T-helper 1 cell treated with Interleukin-12 subunit alpha and Interleukin-12 subunit beta and Interleukin-4 antibody, amounts not matched to agents 30 μg/mL and 1 μg/mL, for 36 hours (primary cell): ENCODE results near the gene CAMP.

Source experiments
- H3K27ac Mint-ChIP-seq: one replicate; pipeline ENCODE4 v1.8.0; 2021; ENCODE audit warnings: mild to moderate bottlenecking, mixed read lengths
- H3K27me3 Mint-ChIP-seq: one replicate; pipeline ENCODE4 v1.8.0; 2021; ENCODE audit warnings: low read depth, mixed read lengths
- H3K36me3 Mint-ChIP-seq: one replicate; pipeline ENCODE4 v1.8.0; 2021; ENCODE audit warnings: low read depth, mixed read lengths
- H3K4me1 Mint-ChIP-seq: one replicate; pipeline ENCODE4 v1.8.0; 2021; ENCODE audit warnings: low read depth, mixed read lengths
- H3K4me3 Mint-ChIP-seq: one replicate; pipeline ENCODE4 v1.8.0; 2021; ENCODE audit warnings: mild to moderate bottlenecking, moderate library complexity, mixed read lengths
- H3K9me3 Mint-ChIP-seq: one replicate; pipeline ENCODE4 v1.8.0; 2021; ENCODE audit warnings: mixed read lengths

Gene CAMP

DNA sequence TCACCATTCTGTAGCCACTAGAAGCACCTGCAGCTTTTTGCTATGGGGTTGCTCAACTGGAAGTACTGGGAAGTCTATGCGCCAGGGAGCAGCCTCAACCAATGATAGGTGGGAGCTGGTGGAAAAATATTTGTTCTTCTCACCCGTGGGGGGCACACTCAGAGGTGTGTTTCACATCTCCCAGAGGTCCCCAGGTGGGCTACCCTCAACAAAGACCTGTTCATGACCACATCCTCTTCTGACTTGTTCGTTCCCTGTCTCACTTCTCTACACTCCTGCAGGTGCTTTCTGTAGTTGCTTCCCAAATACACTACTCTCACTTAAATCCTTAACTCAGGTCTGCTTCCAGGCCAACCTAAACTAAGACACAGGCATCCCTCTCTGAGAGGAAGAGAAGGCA, 3.6 kb downstream of the CAMP start:
- no peak overlapping the region for H3K27ac Mint-ChIP-seq
- no peaks in the 10 kb centered on the region for H3K4me1 Mint-ChIP-seq

DNA sequence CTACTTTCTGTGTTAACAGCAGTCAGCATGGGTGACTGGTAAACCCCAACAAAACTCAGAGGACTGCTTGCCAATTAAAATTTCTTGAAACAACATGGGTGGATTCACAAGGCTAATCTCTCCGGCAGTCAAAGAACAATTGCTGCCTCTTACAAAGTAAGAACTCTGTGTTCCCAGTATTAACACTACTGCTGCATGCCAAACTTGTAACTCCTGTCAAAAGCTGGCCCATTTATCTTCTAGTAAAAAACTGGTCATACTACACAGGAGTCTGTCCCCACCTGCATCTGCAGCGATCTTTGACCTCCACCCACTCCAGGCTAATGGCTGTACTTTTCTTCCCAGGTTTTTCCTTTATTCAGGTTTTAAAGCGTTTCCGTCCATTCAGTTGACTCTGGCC, 8.9 kb downstream of the CAMP start:
- no peak overlapping the region for H3K27ac Mint-ChIP-seq
- H3K36me3 Mint-ChIP-seq: no peaks in the 10 kb centered on the region
- no peak overlapping the region for H3K4me3 Mint-ChIP-seq
- no peaks in the 10 kb centered on the region for H3K9me3 Mint-ChIP-seq
- H3K4me1 Mint-ChIP-seq: peaks cover 3% of the 10 kb centered on the region
- peaks cover 4% of the 10 kb centered on the region for H3K27me3 Mint-ChIP-seq

More for the DNA sequence above, 3.6 kb downstream of the CAMP start:
- H3K4me3 Mint-ChIP-seq: no peak overlapping the region
- no peaks in the 10 kb centered on the region for H3K36me3 Mint-ChIP-seq
- no peaks in the 10 kb centered on the region for H3K27me3 Mint-ChIP-seq
- no peaks in the 10 kb centered on the region for H3K9me3 Mint-ChIP-seq

DNA sequence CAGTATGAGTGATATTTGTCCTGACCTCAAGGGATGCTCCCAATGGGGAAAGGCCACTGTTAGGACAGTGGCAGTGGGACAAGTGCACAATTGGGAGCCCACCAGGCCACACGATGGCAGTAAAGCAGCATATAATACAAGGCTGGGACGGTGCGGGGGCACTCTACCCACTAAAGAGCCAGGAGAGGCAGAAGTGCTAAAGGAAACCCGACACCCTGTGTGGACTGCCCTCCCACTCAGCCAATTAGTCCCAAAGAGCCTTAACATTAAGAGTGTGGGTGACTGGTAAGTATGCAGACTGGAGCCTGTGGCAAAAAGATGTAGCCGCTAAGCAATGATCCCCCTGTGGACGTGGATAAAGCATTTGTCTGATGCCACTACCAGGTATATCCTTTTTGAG, 9.4 kb downstream of the CAMP start:
- H3K27ac Mint-ChIP-seq: no peak overlapping the region
- no peaks in the 10 kb centered on the region for H3K36me3 Mint-ChIP-seq
- H3K4me1 Mint-ChIP-seq: peaks cover 3% of the 10 kb centered on the region
- H3K27me3 Mint-ChIP-seq: peaks cover 4% of the 10 kb centered on the region
- no peaks in the 10 kb centered on the region for H3K9me3 Mint-ChIP-seq
- H3K4me3 Mint-ChIP-seq: no peak overlapping the region

DNA sequence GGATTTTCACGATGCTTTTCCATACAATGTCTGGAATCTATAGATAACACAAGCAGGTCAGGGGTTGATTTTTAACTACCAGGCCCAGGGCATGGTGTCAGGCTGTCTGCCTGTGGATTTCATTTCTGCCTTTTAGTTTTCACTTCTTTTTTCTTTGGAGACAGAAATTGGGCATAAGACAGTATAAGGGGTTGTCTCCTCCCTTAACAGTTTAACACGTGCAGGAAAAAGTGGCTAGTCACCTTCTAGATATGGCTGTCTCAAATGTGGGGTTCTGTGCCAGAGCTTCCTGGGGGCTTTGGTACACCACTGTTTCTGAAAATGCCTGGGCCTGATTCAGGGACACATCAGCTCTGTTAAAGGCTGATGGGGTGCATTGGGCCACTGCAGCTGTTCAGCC, 10.2 kb downstream of the CAMP start:
- Mint-ChIP-seq H3K4me3 (no peak overlapping the region), H3K36me3 (no peaks in the 10 kb centered on the region), H3K27me3 (peaks cover 4% of the 10 kb centered on the region), H3K27ac (no peak overlapping the region), H3K9me3 (no peaks in the 10 kb centered on the region), H3K4me1 (peaks cover 3% of the 10 kb centered on the region)

DNA sequence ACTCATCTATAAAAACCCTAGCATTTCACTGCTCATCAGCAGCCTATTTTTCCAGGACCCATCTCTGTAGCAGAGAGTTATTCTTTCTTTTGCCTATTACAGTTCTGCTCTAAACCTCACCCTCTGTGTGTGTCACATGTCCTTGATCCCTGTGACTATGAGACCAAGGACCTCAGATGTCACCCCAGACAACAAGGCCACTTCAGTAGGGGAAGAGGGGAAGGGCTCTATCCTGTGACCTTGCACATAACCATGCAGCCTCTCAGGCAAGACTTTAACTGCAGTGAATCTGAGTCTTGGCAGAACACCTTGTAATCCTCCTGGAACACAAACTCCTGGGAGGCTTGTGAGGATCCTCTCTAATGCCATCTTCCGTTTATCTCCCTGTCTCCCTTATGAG, 13.2 kb downstream of the CAMP start:
- Mint-ChIP-seq H3K4me1 (peaks cover 7% of the 10 kb centered on the region), H3K36me3 (no peaks in the 10 kb centered on the region), H3K4me3 (no peak overlapping the region), H3K9me3 (no peaks in the 10 kb centered on the region), H3K27ac (no peak overlapping the region), H3K27me3 (peaks cover 4% of the 10 kb centered on the region)

DNA sequence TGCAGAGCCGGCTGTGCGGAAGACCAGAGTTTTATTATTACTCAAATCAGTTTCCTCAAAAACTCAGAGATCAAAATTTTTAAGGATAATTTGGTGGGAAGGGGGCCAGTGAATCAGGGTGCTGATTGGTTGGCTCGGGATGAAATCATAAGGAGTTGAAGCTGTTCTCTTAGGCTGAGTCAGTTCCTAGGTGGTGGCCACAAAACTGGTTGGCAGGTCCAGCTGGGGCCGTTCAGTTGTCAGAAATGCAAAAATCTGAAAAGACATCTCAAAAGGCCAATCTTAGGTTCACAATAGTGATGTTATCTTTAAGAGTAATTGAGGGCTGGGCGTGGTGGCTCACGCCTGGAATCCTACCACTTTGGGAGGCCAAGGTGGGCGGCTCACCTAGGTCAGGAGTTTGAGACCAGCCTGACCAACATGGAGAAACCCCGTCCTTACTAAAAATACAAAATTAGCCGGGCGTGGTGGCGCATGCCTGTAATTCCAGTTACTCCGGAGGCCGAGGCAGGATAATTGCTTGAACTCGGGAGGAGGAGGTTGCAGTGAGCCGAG, 15.3 kb downstream of the CAMP start:
- peaks cover 8% of the 10 kb centered on the region for H3K4me1 Mint-ChIP-seq
- H3K9me3 Mint-ChIP-seq: no peaks in the 10 kb centered on the region
- H3K27me3 Mint-ChIP-seq: no peaks in the 10 kb centered on the region
- no peak overlapping the region for H3K27ac Mint-ChIP-seq
- no peak overlapping the region for H3K4me3 Mint-ChIP-seq
- H3K36me3 Mint-ChIP-seq: no peaks in the 10 kb centered on the region

DNA sequence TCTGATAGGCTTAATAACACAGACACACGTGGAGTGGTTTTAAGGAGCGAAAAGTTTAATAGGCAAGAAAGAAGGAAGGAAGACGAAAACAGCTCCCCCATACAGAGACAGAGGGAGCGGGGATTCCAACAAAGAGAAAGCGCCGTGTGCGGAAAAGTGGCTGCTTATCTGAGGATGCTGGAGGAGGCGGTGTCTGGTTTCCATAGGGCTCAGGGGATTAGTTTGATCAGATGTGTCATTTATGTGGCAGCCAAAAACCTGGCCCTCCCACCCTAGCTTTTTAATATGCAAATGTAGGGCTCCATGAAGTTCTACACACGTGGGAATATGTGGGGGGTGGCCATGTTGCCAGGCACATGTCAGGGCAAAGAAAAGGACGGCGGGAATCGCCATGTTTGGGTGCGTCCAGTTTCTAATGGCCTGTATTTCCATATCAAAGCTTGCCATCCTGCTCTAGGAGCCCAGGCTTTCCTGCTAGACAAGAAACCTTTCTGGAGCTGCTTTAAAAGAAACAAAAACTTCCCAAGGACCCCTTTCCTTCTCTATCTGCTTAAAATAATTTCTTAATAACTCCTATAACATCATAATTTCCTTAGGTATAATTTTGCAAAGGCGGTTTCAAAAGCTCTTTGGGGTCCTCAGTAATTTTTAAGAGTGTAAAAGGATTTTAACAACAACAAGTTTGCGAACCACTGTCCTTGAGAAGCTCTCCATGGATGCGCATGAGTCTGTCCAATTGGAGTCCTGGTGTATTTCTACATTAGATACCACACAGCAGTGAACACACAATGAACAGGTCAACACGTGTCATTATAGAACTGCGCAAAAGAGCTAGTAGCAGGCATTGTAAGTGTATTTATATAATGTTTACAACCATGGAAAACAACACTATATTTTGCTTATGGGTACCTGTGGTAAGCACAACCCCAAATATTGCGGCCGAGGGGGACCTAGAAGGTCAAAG, 17.0 kb downstream of the CAMP start:
- no peaks in the 10 kb centered on the region for H3K27me3 Mint-ChIP-seq

DNA sequence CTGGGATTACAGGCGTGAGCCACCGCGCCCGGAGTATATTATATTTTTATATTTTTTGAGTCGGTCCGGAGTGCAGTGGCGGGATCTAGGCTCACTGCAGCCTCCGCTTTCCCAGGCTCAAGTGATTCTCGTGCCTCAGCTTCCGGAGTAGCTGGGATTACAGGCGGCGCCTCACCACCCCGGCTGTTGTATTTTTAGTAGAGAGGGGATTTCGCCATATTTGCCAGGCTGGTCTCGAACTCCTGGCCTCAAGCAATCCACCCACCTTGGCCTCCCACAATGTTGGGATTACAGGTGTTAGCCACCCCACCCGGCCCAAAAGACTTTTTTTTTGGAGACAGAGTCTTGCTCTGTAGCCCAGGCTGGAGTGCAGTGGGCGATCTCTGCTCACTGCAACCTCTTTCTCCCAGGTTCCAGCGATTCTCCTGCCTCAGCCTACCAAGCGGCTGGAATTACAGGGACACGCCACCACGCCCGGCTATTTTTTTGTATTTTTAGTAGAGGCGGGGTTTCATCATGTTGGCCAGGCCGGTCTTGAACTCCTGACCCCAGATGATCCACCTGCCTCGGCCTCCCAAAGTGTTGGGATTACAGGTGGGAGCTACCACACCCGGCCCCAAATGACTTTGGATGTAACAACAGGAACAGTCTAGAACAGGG, 18.6 kb downstream of the CAMP start:
- no peaks in the 10 kb centered on the region for H3K27me3 Mint-ChIP-seq

More for the DNA sequence above, 17.0 kb downstream of the CAMP start:
- Mint-ChIP-seq H3K4me1 (peaks cover 12% of the 10 kb centered on the region), H3K36me3 (peaks cover 2% of the 10 kb centered on the region), H3K27ac (peak overlapping the region; percentile 92), H3K9me3 (no peaks in the 10 kb centered on the region), H3K4me3 (peak overlapping the region; percentile 89)

DNA sequence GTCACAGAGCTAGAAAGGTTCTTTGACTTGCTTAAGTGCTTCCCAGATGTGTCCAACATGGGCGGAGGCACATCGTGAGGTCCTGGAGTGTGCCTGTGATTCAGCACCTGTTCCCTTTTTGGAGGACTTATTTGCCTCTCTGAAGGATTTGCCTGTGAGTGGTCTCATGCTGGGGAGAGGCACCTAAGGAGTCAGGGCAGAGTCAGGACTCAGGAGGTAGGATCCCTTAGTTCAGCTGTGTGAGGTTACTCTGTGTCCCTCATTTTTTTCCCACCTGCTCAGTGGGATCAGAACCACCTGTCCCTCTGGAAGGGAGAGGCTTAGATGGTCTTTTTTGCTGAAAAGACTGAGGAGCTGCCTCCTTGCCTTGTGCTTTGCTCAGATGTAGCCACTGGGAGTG, 20.6 kb downstream of the CAMP start:
- Mint-ChIP-seq H3K4me3 (no peak overlapping the region), H3K27ac (no peak overlapping the region), H3K27me3 (no peaks in the 10 kb centered on the region), H3K36me3 (peaks cover 14% of the 10 kb centered on the region), H3K4me1 (peaks cover 26% of the 10 kb centered on the region), H3K9me3 (no peaks in the 10 kb centered on the region)

More for the DNA sequence above, 18.6 kb downstream of the CAMP start:
- peaks cover 4% of the 10 kb centered on the region for H3K36me3 Mint-ChIP-seq
- peaks cover 15% of the 10 kb centered on the region for H3K4me1 Mint-ChIP-seq
- H3K27ac Mint-ChIP-seq: peak overlapping the region; percentile 92
- no peaks in the 10 kb centered on the region for H3K9me3 Mint-ChIP-seq
- peak overlapping the region; percentile 89 for H3K4me3 Mint-ChIP-seq

DNA sequence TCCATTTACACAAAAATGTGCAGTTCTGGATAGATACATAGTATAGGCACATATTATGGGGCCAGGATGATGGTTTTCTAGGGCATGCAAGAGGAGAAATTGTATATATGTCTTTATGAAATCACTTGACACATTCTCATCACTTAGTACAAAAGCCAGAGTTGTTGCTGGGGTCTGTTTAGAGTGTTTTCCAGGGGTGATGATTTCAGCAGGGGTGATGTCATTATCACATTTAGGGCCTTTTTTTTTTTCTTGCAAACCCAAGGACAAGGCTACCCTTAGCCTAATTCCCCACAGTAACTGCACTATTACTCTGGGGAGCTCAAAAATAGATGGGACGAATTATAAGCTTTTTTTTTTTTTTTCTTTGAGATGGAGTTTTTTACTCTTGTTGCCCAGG, 21.2 kb downstream of the CAMP start:
- no peak overlapping the region for H3K27ac Mint-ChIP-seq
- H3K4me3 Mint-ChIP-seq: no peak overlapping the region
- peaks cover 26% of the 10 kb centered on the region for H3K4me1 Mint-ChIP-seq
- H3K36me3 Mint-ChIP-seq: peaks cover 14% of the 10 kb centered on the region
- no peaks in the 10 kb centered on the region for H3K27me3 Mint-ChIP-seq
- no peaks in the 10 kb centered on the region for H3K9me3 Mint-ChIP-seq

DNA sequence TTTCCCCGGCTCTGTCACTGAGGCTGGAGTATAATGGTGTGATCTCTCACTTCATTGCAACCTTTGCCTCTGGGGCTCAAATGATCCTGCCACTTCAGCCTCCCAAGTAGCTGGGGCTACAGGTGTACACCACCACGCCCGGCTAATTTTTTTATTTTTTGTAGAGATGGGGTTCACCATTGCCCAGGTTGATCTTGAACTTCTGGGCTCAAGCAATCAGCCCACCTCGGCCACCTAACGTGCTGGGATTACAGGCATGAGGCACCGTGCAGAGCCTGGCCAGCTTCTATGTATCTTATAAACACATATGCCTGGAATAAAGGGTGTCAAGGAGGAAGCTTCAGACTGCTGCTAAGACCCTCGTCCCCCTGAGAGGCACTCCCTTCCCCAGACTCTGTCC, 21.8 kb downstream of the CAMP start:
- no peak overlapping the region for H3K4me3 Mint-ChIP-seq
- H3K27ac Mint-ChIP-seq: no peak overlapping the region
- peaks cover 26% of the 10 kb centered on the region for H3K4me1 Mint-ChIP-seq
- H3K36me3 Mint-ChIP-seq: peaks cover 16% of the 10 kb centered on the region
- H3K27me3 Mint-ChIP-seq: no peaks in the 10 kb centered on the region
- H3K9me3 Mint-ChIP-seq: no peaks in the 10 kb centered on the region

DNA sequence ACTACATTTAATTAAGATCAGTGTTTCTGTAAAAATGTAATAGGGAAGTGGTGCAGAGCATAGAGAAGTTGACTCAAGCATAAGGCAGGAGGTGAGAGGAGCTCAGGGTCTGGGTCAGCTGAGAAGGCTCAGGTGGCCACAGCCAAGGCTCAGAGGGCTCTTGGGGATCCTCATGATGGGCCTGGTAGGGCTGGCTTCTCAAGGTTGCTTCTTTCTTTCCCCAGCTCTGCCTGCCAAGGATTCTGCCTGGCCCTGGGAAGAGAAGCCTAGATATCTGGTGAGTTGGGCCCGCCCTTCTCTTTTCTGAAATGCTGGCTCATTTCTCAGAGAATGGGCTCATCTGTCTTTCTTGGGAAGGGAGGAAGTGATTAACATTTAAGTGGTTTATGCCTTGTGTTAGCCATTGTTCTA, 24.1 kb downstream of the CAMP start:
- Mint-ChIP-seq H3K4me1 (peaks cover 21% of the 10 kb centered on the region), H3K4me3 (peak overlapping the region; percentile 53), H3K9me3 (no peaks in the 10 kb centered on the region), H3K27me3 (no peaks in the 10 kb centered on the region), H3K36me3 (peaks cover 27% of the 10 kb centered on the region), H3K27ac (peak overlapping the region; percentile 89)

DNA sequence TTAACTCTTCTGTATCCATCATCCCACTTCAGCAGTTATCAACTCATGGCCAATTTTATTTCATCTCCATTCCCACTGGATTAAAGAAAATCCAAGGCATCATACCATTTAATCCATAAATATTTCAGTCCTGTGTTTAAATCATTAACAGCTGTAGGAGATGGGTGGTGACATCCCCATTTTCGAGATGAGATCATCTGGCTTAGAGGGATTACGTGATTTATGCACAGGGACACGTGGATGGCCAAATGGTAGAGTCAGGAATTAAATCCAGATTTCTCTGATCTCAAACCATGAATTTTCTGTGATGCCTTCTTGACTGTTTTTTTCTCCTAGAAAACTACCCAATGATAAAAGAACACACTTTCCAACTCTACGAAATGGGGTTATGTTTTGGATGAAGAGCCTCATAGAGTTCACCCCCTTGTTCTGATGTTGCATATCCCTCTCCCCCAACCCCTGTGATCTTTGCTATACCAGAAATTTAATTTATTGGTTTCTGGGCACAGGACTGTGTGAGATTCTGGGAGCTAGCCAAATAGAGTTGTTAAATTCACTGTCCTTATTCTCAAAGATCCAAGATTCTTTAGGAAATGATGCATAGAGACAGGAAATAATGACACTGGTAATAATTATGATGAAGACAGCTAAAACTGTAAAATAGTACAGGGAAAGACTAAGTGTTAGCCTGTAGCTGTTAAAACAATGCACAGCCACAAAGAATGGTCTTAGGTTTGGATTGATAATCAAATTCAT, 25.0 kb downstream of the CAMP start:
- Mint-ChIP-seq H3K4me3 (no peak overlapping the region), H3K27me3 (no peaks in the 10 kb centered on the region), H3K27ac (peak overlapping the region; percentile 41), H3K9me3 (no peaks in the 10 kb centered on the region), H3K4me1 (peaks cover 20% of the 10 kb centered on the region), H3K36me3 (peaks cover 30% of the 10 kb centered on the region)

DNA sequence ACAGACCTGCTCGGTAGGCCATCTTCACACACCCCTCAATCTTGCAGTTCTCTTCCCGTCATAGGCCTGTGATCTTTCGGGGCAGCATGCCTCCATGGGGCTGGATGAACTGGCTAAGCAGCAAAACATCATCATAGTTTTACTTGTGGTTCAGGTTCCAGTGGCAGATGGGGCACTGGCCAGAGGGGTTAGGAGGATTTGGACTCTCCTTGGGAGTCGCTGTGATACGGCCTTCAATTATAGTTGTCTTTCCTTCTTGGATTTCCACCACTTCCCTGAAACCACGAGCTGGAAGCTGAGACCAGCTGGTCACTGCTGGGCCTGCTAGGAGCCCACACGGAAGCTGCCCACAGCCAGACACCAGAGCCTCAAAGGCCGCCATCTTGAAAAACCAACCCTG, 33.3 kb downstream of the CAMP start:
- H3K27me3 Mint-ChIP-seq: no peaks in the 10 kb centered on the region
- H3K27ac Mint-ChIP-seq: no peak overlapping the region
- H3K4me3 Mint-ChIP-seq: no peak overlapping the region
- H3K4me1 Mint-ChIP-seq: peaks cover 11% of the 10 kb centered on the region
- peaks cover 46% of the 10 kb centered on the region for H3K36me3 Mint-ChIP-seq
- H3K9me3 Mint-ChIP-seq: peaks cover 8% of the 10 kb centered on the region
